GM10248 (cell line): Measurements from ENCODE around the gene NEK9.

Source experiments
- CTCF ChIA-PET: fragments of 300-600 bp; sonication (Branson Sonifier 250); formaldehyde crosslinking; extraction: SDS; loops from one replicate; lab custom pipeline; 2021; ENCODE audit warnings: antibody characterized with exemption; lab: Yijun Ruan, JAX
- POLR2A ChIA-PET: fragments of 350-650 bp; sonication (Branson Sonifier 250); formaldehyde crosslinking; extraction: SDS; loops from one replicate; lab custom pipeline; 2020; ENCODE audit warnings: antibody characterized with exemption; lab: Yijun Ruan, JAX
- DNase-seq: peaks from one replicate; pipeline ENCODE4 v3.0.0; 2012; ENCODE audit errors: extremely low spot score
- TF ChIP-seq, protein P1 (sequence below): IDR thresholded peaks from 2 replicates; pipeline ENCODE4 v1.5.1; 2012; ENCODE audit warnings: mild to moderate bottlenecking, low read depth; ENCODE audit errors: extremely low read depth, missing control alignments, control extremely low read depth

The NEK9 gene

DNA sequence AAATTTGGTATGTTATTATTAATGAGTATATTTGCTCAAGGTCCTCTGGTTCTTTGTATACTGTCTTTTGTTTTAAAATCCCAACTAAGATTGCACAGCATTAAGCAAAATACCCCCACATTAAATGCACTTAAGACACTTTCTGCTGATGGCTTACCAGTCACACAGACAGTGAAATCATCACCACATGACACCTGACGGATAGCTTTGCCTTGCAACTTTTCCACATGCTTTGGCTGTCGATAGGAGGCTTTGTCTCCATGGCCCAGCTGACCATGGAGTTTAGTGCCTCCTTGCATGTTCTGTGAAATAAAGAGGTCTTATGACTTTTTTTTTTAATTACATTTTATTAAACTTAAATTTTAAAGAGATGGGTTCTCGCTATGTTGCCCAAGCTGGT lies 19.7 kb downstream of the NEK9 start:
- ChIA-PET POLR2A (no interaction called here), CTCF (interaction anchor here (1.0 to 1.3 kb wide), 2 partner anchors 19 to 247 kb away, joined by 3 to 9 read pairs; no protein-coding TSS in a partner anchor)
- DNase-seq = no peak
- TF ChIP-seq, protein P1, sequence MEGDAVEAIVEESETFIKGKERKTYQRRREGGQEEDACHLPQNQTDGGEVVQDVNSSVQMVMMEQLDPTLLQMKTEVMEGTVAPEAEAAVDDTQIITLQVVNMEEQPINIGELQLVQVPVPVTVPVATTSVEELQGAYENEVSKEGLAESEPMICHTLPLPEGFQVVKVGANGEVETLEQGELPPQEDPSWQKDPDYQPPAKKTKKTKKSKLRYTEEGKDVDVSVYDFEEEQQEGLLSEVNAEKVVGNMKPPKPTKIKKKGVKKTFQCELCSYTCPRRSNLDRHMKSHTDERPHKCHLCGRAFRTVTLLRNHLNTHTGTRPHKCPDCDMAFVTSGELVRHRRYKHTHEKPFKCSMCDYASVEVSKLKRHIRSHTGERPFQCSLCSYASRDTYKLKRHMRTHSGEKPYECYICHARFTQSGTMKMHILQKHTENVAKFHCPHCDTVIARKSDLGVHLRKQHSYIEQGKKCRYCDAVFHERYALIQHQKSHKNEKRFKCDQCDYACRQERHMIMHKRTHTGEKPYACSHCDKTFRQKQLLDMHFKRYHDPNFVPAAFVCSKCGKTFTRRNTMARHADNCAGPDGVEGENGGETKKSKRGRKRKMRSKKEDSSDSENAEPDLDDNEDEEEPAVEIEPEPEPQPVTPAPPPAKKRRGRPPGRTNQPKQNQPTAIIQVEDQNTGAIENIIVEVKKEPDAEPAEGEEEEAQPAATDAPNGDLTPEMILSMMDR = no peak

DNA sequence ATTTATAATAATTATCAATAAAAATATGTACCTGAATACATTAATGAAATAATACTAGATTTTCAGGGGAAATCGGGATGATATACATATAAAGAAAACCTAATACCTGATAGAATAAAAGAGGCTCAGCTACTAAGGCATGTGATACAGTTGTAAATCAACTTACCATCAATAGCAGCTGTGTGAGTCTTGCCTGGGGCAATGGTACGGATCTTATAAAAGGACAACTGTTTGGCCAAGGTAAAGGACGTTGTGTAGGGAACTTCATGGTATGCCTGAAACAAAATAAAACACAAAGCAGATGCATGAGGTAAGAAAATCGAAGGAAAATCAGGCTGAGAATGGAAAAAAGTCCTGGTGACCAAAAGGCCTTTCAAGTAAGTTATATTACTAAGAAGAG lies 25.4 kb downstream of the NEK9 start:
- ChIA-PET CTCF (interaction anchor here (1.3 to 4.5 kb wide), 3 partner anchors 9 to 240 kb away, joined by 5 to 48 read pairs (median 7); no protein-coding TSS in a partner anchor), POLR2A (no interaction called here)
- TF ChIP-seq, protein P1 = no peak
- DNase-seq = no peak

DNA sequence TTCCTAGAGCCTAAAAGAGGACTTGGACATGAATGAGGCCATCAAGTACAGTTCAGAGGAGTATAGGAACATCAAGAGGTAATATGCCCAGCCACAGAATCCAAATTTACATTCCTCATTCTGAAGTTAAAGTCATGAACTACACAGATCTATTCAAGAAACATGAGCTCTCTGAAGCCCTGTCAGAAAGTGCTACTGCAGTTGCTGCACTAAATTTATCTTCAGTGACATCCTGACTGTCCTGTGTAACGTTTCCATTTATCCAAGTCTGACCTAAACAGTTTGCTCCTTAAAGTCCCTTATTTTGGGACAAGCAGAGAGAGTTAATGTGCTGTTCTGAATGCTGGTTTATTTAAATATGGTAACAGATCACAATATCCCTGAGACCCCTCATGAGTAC lies 28.2 kb downstream of the NEK9 start:
- no peak for DNase-seq
- TF ChIP-seq, protein P1 = no peak
- POLR2A ChIA-PET = no interaction called here
- CTCF ChIA-PET = interaction anchor here (1.0 to 4.5 kb wide), 3 partner anchors 9 to 238 kb away, joined by 3 to 48 read pairs (median 3); no protein-coding TSS in a partner anchor

DNA sequence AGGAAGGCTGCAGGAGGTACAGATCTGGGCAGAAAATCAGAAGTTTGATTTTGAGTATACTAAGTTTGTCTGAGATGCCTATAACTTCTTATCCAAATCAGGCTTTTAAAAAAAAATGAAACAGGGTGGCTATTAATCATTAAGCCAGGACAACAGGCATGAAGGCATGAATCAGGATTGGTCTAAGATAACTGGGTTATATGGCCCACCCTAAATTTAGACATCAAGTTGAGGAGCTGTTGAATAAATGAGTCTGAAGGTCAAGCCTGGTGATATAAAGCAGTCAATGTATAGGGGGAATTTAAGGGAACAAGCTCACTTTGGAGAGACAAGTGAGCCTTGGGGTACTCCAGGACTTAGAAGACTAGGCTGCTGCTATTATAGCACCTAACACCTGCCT lies 28.6 kb downstream of the NEK9 start:
- CTCF ChIA-PET = interaction anchor here (1.0 to 4.5 kb wide), 3 partner anchors 9 to 237 kb away, joined by 3 to 48 read pairs (median 3); no protein-coding TSS in a partner anchor

DNA sequence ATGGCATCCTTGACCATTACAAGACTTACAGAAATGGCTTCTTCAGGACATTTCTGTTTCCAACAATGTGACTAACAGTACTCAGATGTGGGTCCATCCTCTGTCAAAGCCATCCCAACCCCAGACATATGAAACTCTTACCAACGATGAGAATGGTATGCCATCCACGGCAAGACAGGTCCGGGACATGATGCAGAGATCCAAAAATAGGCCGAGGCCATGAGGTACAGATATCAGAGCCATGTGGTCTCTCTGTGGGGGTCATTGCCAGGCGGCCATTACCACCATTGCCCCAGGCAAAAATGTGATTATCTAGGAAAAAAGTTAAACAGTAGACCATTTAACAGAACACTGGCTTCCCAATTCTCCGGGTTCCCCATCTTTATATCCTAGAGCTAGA lies 29.9 kb downstream of the NEK9 start:
- ChIA-PET CTCF (interaction anchor here (1.7 kb wide), 1 partner anchor 151 kb away, joined by 5 read pairs; no protein-coding TSS in a partner anchor), POLR2A (no interaction called here)
- TF ChIP-seq, protein P1 = no peak
- no peak for DNase-seq

More for the DNA sequence above, 28.6 kb downstream of the NEK9 start:
- TF ChIP-seq, protein P1 = no peak
- POLR2A ChIA-PET = no interaction called here
- no peak for DNase-seq

DNA sequence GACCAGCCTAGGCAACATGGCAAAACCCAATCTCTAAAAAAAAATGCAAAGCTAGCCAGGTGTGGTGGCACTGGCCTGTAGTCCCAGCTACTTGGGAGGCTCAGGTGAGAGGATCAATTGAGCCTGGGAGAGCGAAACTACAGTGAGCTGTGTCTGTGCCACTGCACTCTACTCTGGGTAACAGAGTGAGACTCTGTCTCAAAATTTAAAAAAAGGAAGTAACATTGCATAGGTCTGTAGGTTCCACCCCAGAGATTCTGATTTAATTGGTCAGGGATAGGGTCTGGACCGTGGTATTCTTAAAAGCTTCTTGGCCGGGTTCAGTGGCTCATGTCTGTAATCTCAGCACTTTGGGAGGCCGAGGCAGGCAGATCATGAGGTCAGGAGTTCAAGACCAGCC lies 31.2 kb downstream of the NEK9 start:
- ChIA-PET POLR2A (no interaction called here), CTCF (interaction anchor here (0.8 to 1.7 kb wide), 5 partner anchors 15 to 235 kb away, joined by 3 to 5 read pairs (median 3); no protein-coding TSS in a partner anchor)
- TF ChIP-seq, protein P1 = no peak
- no peak for DNase-seq

DNA sequence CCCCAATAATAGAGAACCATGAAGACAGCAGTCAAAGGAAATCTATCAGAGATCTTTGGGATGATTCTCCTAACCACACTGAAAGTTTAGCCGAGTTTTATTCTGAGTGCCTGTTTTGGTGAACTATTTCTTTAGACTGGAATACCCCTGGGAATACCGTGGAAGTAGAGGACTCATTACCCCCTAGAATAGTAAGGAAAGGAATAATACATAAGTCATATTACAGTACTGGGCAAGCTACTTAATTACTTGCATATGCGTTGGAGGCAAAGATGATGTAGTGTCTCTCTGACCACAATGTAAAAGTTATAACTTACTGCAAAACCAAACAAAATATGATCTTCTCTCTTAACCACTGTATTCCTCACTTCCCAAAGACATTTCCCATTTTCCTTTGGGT lies 32.0 kb downstream of the NEK9 start:
- POLR2A ChIA-PET = no interaction called here
- DNase-seq = no peak
- TF ChIP-seq, protein P1 = no peak
- CTCF ChIA-PET = interaction anchor here (1.1 to 1.4 kb wide), 3 partner anchors 14 to 189 kb away, joined by 3 to 4 read pairs (median 3); no protein-coding TSS in a partner anchor
